Panc1 (cell line): Measurements from ENCODE around the gene S1PR5.

Experiments
- TCF7L2 ChIP-seq: IDR thresholded peaks from 2 replicates; pipeline ENCODE4 v1.6.1; 2011; ENCODE audit warnings: mild to moderate bottlenecking, low read depth, low read length, inconsistent platforms
- TF ChIP-seq, protein P1 (sequence below): fragments of 450-650 bp; IDR thresholded peaks from 2 replicates; pipeline ENCODE4 v1.5.1; 2017; ENCODE audit warnings: mild to moderate bottlenecking

DNA sequence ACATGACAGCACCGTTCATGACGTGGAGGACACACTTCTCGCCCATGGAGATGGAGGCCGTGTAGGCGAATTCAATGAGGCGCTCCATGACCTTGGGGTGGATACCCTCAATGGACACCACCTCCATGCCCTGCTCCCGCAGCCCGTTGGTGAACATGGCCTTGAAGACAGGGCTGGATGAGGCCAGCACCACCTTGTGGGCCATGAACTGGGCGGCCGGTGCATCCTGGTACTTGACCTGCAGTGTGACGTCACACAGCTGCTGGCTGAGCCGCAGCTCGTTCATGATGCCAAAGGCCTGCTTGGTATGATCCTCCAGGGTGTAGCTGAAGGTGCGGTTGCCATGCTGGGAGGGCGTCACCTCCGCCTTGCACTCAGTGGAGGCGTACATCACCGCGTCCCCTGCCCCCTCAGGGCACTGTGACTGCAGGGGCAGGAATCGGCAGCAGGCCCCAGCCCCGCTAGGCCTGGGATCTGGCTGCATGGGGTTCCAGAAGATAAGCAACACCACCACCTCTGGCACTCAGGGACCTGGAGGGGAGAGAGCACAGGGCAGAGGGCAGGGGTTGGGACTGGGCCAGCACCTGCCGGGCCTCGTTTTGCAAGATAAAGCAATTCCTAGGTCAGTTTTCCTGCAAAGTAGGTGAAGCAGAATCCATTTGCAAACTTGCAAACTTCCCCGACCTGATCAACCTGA is 17.5 kb downstream of the S1PR5 start:
- TF ChIP-seq, protein P1, sequence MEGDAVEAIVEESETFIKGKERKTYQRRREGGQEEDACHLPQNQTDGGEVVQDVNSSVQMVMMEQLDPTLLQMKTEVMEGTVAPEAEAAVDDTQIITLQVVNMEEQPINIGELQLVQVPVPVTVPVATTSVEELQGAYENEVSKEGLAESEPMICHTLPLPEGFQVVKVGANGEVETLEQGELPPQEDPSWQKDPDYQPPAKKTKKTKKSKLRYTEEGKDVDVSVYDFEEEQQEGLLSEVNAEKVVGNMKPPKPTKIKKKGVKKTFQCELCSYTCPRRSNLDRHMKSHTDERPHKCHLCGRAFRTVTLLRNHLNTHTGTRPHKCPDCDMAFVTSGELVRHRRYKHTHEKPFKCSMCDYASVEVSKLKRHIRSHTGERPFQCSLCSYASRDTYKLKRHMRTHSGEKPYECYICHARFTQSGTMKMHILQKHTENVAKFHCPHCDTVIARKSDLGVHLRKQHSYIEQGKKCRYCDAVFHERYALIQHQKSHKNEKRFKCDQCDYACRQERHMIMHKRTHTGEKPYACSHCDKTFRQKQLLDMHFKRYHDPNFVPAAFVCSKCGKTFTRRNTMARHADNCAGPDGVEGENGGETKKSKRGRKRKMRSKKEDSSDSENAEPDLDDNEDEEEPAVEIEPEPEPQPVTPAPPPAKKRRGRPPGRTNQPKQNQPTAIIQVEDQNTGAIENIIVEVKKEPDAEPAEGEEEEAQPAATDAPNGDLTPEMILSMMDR, result no peak
- no peak for TF ChIP-seq TCF7L2
